D721Med (cell line): ENCODE measurements around the gene HSPA1L.
"Not testable (repeated sequence)": the region's sequence is repeated elsewhere in the genome, so short reads cannot be mapped to it uniquely, and the experiment has no call there.

Experiments used
- DNase-seq: peaks from one replicate; pipeline ENCODE4 v3.0.0; 2011; ENCODE audit warnings: low spot score; ENCODE audit not compliant: insufficient read length
- FAIRE-seq: peaks from 2 replicates; lab custom pipeline; 2011; peaks lifted over from hg19 to GRCh38; lab: Jason Lieb, UNC
- TF ChIP-seq, protein P1 (sequence below): IDR thresholded peaks from 2 replicates; pipeline ENCODE4 v1.5.1; 2012; ENCODE audit warnings: mild to moderate bottlenecking, control low read depth; ENCODE audit not compliant: insufficient read depth; ENCODE audit errors: missing control alignments

Gene HSPA1L

DNA sequence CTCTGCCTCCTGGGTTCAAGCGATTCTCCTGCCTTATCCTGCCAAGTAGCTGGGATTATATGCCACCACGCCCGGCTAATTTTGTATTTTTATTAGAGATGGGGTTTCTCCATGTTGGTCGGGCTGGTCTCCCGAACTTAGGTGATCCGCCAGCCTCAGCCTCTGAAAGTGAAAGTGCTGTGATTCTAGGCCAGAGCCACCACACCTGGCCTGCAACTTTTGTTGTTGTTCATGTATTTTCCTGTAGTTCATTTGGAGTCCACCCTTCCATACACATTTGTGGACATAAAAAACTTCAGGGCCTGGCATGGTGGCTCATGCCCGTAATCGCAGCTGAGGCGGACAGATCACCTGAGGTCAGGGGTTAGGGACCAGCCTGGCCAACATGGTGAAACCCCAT, 27.0 kb upstream of the HSPA1L start:
- TF ChIP-seq, protein P1, sequence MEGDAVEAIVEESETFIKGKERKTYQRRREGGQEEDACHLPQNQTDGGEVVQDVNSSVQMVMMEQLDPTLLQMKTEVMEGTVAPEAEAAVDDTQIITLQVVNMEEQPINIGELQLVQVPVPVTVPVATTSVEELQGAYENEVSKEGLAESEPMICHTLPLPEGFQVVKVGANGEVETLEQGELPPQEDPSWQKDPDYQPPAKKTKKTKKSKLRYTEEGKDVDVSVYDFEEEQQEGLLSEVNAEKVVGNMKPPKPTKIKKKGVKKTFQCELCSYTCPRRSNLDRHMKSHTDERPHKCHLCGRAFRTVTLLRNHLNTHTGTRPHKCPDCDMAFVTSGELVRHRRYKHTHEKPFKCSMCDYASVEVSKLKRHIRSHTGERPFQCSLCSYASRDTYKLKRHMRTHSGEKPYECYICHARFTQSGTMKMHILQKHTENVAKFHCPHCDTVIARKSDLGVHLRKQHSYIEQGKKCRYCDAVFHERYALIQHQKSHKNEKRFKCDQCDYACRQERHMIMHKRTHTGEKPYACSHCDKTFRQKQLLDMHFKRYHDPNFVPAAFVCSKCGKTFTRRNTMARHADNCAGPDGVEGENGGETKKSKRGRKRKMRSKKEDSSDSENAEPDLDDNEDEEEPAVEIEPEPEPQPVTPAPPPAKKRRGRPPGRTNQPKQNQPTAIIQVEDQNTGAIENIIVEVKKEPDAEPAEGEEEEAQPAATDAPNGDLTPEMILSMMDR: no peak
- no peak for FAIRE-seq
- no peak for DNase-seq

- FAIRE-seq, DNase-seq: not testable (repeated sequence)
Observed at GRCh38 chr6:31839779-31840126, 24.7 kb upstream of the HSPA1L start.

DNA sequence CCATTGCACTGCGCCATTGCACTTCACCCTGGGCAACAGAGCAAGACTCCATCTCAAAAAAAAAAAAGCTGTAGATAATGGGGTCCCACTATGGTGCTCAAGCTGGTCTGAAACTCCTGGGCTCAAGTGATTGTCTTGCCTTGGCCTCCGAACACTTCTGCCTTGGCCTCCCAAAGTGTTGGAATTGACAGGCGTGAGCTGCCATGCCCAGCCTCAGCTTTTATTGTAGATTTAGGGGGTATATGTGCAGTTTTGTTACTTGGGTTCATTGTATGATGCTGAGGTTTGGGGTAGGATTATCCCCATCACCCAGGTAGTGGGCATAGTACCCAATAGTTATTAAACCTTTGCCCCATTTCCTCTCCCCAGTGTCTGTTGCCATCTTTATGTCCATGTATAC, 23.9 kb upstream of the HSPA1L start:
- TF ChIP-seq, protein P1: no peak
- no peak for DNase-seq
- FAIRE-seq: no peak

DNA sequence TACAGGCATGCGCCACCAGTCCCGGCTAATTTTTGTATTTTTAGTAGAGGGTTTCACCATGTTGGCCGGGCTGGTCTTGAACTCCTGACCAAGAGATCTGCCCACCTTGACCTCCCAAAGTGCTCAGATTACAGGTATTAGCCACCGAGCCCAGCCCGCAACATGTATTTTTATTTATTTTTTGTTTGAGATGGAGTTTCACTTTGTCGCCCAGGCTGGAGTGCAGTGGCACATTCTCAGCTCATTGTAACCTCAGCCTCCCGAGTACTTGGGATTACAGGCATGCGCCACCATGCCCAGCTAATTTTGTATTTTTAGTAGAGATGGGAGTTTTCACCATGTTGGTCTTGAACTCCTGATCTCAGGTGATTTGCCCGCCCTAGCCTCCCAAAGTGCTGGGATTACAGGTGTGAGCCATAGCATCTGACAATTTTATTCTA, 23.1 kb upstream of the HSPA1L start:
- not testable (repeated sequence) for FAIRE-seq

DNA sequence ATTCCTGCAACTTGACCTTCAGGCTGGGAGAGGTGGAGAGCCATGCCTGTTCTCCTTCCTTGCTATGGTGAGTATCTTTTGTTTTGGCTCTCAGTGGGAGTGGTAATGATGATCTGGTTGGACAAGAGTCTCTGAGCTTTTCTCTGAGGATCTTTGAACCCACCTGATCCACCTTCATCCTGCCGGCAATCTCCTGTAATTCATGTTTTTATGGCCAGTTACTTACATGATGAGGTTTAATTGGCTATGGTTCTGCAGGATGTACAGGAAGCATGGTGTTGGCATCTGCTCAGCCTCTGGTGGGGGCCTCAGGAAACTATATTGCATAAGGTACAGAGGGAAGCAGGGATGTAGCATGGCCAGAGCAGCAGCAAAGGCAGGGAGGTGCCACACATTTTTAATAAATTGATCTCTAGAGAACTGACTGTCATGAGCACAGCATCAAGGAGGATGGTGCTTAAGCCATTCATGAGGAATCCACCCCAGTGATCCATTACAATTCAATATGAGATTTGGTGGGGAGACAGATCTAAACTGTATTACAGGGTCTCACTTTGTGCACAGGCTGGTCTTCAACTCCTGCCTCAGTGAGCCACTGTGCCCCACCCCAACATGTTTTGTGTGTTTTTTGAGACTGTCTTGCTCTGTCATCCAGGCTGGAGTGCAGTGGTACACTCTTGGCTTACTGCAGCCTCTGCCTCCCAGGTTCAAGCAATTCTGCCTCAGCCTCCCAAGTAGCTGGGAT, 22.5 kb upstream of the HSPA1L start:
- DNase-seq: no peak
- TF ChIP-seq, protein P1: no peak
- FAIRE-seq: no peak

More for the DNA sequence above, 23.1 kb upstream of the HSPA1L start:
- DNase-seq: not testable (repeated sequence)

- DNase-seq: no peak
- no peak for FAIRE-seq
- TF ChIP-seq, protein P1: no peak
Observed at GRCh38 chr6:31836474-31837368, 21.6 kb upstream of the HSPA1L start.

- TF ChIP-seq, protein P1: no peak
- no peak for DNase-seq
- FAIRE-seq: no peak
Observed at GRCh38 chr6:31836047-31836473, 21.0 kb upstream of the HSPA1L start.
